Jurkat, Clone E6-1 (cell line): ENCODE results near the gene LPP.

Experiments used
- DNase-seq: peaks from one replicate; pipeline ENCODE4 v3.0.0-alpha.2; 2011; ENCODE audit warnings: low read depth, low spot score
- H3K4me3 ChIP-seq: 2 replicates; pipeline ENCODE4 v1.5.1; 2011; ENCODE audit warnings: mild to moderate bottlenecking, low read length, control low read depth, moderate library complexity

The LPP gene

GRCh38 chr3:188571531-188572095 is 417.7 kb downstream of the LPP start:
- H3K4me3 ChIP-seq, result no peak overlapping the region
- DNase-seq, result no peak

DNA sequence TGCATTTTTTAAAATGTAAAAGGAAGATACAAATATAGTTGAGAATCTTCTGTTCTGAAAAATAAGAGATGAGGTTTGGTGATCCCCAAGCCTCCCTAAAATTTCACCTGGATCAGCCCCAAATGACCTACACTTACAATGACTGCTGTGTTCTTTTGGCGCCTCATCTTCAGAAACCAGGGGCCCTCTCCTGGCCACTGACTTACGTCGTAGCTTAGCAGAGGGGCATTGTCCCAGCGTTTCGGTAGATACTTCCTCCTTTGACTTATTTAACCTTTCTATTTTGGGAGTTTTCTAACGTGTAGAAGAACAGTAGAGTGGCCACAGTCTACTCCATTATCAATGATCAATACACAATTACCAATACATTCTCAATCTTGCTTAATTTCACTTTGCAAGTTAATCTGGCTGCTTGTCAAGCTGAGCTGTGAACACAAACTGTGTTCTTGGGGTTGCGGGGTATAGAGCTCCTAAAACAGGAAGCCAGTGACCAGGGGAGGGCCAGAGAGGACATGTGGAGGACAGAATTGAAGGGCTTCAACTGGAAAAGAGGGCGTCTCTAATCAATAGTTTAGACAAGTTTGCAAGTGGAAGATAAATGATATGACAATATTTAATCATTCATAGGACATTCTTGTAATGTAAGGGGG is 419.5 kb downstream of the LPP start:
- DNase-seq, result no peak

DNA sequence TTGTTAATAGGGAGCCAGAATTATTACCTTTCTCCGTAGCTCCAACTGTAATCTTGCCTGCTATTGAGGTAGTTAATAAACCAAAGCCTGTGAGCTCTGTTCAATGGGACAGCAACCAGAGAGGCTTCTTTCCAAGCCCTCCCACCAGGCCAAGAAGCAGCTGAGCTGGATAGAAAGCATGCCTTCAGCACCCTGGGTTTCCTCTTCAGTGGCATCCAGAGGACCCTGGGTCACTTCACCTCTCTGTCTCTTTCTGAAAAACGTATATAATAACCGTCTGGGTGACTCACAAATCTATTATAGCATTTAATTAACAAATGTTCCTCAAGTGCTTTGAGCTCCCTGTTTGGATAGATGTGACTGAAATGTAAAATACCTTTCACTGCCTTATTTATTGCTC is 420.0 kb downstream of the LPP start:
- no peak overlapping the region for H3K4me3 ChIP-seq
- DNase-seq, result no peak

More for the DNA sequence above, 419.5 kb downstream of the LPP start:
- H3K4me3 ChIP-seq, result no peak overlapping the region

DNA sequence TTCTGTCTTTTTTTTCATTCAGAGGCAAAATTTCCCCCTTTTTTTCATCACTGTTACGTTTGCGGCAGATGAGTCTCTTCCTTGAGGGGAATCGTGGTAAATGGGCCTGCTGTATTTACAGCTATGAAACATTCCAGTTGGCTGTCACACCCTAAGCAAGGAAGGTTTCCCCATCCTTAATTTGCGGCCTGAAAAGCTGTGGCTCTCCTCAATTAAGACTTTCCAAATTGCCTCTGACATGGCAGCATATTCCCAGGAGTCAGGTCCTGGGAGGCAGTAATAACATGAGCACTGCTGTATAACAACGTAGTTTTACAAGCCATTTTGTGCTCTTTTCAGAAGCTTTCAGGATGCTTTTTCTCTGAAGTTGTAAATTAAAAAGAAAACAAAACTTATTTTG is 420.9 kb downstream of the LPP start:
- no peak for DNase-seq
- H3K4me3 ChIP-seq, result no peak overlapping the region

DNA sequence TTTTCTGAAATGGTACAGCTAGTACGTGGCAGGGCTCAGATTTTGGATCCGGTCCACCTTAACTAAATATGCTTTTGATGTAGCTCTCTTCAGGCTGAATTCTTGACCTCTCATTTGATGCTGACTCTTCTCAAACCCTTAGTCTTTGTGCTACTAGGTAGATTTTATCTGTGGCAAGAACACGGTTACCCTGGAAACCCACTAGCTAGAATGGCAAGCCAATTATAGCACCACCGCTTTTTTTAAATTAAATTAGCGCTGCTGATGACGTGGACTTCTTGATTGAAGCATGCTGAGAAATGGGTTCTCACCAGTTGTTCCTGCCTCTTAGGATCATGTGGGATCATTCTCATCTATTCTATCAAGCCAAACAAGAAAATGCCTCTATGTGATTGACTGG is 421.5 kb downstream of the LPP start:
- no peak for DNase-seq
- no peak overlapping the region for H3K4me3 ChIP-seq

- no peak for DNase-seq
- H3K4me3 ChIP-seq, result no peak overlapping the region
Measured at GRCh38 chr3:188577539-188577938, 423.6 kb downstream of the LPP start.

- DNase-seq, result no peak
- no peak overlapping the region for H3K4me3 ChIP-seq
Measured at GRCh38 chr3:188578576-188579363, 424.8 kb downstream of the LPP start.

GRCh38 chr3:188580223-188580622 is 426.3 kb downstream of the LPP start:
- no peak for DNase-seq
- no peak overlapping the region for H3K4me3 ChIP-seq

GRCh38 chr3:188580659-188581058 is 426.7 kb downstream of the LPP start:
- DNase-seq, result no peak
- no peak overlapping the region for H3K4me3 ChIP-seq

DNA sequence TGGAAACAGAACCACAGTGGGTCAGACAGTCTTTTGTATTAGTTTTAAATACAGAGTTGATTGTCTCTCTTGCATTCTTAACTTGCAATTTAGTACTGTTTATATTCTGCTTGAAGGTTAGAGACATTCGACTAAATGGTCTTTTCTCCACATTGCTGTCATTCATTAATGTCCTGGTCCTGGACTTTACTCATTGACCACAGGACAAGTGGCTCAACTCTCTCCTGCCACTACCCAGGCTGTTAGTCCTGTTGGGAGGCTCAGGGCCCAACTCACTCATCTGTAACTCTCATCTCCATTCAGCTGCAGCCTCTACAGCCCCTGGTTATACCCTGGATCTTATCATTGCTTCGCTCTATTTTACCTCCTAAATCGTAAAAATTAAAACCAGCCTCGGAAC is 427.4 kb downstream of the LPP start:
- H3K4me3 ChIP-seq, result no peak overlapping the region
- DNase-seq, result no peak

GRCh38 chr3:188581792-188582191 is 427.8 kb downstream of the LPP start:
- H3K4me3 ChIP-seq, result no peak overlapping the region
- no peak for DNase-seq

DNA sequence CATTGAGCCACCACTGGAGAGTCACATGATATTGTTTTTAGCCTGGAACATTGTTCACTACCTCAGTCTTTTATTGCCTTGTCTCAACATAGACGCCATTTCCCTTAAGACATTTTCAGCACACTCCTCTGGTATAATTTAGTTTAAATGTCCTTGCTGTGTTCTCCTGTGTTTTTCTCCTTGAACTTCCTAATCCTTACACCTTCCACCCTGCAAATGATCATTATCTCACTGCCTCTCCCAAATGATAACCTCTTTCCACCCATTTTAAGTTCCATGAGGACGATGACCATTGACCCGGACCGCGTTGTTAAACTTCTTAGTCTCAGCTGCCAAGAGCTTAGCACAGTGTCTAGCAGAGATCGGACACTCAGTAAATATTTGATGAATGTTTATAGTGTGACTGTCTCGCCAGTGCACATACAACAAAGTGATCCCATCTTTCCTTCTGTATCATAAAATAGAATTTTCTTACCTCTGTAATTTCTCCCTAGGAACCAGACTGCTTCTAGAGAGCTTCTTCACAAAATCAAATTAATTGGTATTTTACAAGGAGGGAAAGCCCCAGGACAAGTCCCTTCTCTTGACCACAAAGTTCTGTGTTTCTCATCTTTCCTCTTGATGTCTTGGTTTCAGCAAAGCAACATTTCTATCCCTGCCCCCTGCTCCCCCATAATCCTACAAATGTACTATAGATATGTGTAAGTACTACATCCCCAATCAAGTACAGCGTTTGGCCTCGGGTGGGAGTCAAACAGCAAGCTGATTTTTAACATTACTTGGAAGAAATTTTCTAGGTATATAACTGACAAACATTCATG is 429.6 kb downstream of the LPP start:
- no peak for DNase-seq
- H3K4me3 ChIP-seq, result no peak overlapping the region

GRCh38 chr3:188584162-188584529 is 430.2 kb downstream of the LPP start:
- no peak for DNase-seq
- no peak overlapping the region for H3K4me3 ChIP-seq

DNA sequence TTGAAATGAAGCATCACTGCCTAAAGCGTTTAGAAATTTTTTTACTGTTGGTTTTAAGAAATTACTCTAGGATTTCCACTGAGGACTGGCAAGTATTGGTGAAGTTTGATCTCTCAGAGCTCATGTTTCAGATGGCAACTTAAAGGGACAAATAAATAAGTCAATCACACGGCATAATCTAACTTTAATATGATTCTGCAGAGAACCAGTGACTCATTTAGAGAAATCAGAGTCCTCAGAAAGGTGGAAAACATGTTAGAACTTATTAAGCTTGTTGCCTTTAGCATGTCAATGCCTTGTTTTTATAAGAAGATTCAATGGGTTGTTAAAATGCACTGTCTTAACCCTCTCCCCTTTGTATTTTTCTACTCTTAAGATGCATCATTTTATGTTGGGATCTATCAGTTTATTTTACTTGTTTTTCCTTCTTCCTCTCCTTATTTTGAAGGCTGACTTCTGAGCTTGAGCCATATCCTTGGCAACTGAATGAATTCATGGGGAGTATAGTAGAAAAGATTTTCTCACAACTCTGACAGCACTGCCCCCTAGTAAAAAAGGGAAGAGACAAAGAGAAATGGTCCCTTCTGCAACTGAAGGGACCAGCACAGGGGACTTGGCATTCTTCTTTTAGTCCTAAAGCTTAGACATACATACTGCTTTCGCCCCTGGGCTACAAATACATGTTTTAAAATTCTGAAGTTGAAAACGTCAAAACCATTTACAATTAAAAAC is 431.2 kb downstream of the LPP start:
- no peak overlapping the region for H3K4me3 ChIP-seq
- DNase-seq, result no peak

DNA sequence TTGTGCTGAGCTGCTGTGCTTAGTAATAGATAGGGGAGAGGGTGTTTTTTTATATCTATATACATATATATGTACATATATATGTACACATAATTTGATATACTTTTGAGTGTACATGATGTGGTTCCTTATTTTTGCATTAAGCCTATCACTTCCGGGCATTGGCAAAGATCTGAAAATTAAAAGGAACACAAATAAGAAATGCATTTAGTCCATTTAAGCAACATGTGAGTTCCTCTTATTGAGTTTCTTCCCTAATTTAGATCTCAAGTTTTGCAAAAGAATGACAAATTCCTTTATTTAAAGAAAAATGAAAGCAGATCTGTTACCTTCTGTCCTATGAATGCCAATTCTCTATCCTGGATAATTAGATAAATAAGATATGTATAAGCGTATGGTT is 435.1 kb downstream of the LPP start:
- no peak for DNase-seq
- H3K4me3 ChIP-seq, result no peak overlapping the region

DNA sequence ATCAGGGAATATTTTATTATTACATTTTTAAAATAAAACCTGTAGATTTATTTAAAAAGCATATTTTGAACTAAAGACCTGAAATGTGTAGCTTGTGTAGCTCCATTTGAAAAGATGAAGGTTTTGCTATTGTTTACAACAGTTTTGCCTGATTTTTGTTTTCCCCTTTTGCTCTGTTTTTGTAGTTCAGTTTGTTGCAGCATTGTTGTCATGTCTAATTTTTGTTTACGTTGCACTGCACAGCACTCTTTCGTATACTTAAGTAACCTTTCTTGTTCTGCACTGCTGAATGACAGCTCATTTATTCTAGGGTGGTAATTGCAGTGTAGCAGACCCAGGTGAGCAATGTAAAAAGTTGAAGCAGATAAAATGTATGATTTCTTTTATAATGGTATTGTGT is 435.8 kb downstream of the LPP start:
- DNase-seq, result no peak
- no peak overlapping the region for H3K4me3 ChIP-seq

GRCh38 chr3:188590557-188590956 is 436.6 kb downstream of the LPP start:
- no peak overlapping the region for H3K4me3 ChIP-seq
- DNase-seq, result no peak

DNA sequence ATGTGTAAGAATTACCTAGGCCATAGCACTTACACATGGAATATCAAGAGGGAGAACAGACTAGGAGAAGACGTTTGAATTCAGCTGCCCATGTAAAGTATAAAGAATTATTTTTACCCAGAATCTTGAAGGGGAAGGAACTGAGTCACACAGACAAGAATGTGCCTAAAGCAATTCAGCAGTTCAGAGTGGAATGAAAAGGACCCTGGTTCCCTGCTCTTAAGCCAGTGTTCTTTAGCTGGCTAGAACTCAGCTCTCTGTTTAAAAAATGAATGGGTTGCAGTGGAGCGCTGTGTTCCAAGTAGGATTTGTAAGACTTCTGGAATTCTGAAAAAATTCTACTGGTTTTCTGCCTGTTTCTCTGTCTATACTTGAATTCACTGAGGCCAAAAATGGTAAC is 440.2 kb downstream of the LPP start:
- DNase-seq, result no peak
- no peak overlapping the region for H3K4me3 ChIP-seq

- DNase-seq, result no peak
- H3K4me3 ChIP-seq, result no peak overlapping the region
Measured at GRCh38 chr3:188595890-188596376, 442.0 kb downstream of the LPP start.
